GM12873 (cell line): ENCODE measurements around the gene CKAP5.

Source experiments
- CTCF ChIP-seq: IDR thresholded peaks from 2 replicates; pipeline ENCODE4 v1.5.1; 2012; ENCODE audit warnings: low read depth, mild to moderate bottlenecking, moderate library complexity, low read length, control low read depth; ENCODE audit not compliant: insufficient read depth; ENCODE audit errors: missing control alignments

CKAP5 gene

GRCh38 chr11:46855863-46856262 lies 9.8 kb upstream of the CKAP5 start:
- no peak for TF ChIP-seq CTCF

- TF ChIP-seq CTCF, result no peak
Measured at GRCh38 chr11:46855167-46855566, 9.1 kb upstream of the CKAP5 start.

GRCh38 chr11:46850829-46851380 lies 4.8 kb upstream of the CKAP5 start:
- TF ChIP-seq CTCF, result no peak

GRCh38 chr11:46849631-46850030 lies 3.6 kb upstream of the CKAP5 start:
- no peak for TF ChIP-seq CTCF

- TF ChIP-seq CTCF, result no peak
Measured at GRCh38 chr11:46846510-46846830, 390 bp upstream of the CKAP5 start.

- TF ChIP-seq CTCF, result no peak
Measured at GRCh38 chr11:46845440-46845739, 690 bp downstream of the CKAP5 start.

GRCh38 chr11:46840116-46840515 lies 6.0 kb downstream of the CKAP5 start:
- no peak for TF ChIP-seq CTCF

- no peak for TF ChIP-seq CTCF
Measured at GRCh38 chr11:46838501-46838900, 7.6 kb downstream of the CKAP5 start.
